H9 (cell line): ENCODE results near the gene RBPJ. TPM values are rescaled to one million over a fixed set of nuclear protein-coding genes. Genes with fewer than 3 reads are reported as not detected.

Experiments
- DNase-seq: peaks from one replicate; pipeline ENCODE4 v3.0.0-alpha.2; 2017
- H2AFZ ChIP-seq: one replicate; pipeline ENCODE4 v1.6.1; 2013; ENCODE audit warnings: mild to moderate bottlenecking, low read length, control low read depth, moderate library complexity
- H2AK5ac ChIP-seq: 2 replicates; pipeline ENCODE4 v1.6.1; 2013; ENCODE audit warnings: low read length, control low read depth, mixed read lengths; ENCODE audit not compliant: insufficient read length
- H2BK120ac ChIP-seq: one replicate; pipeline ENCODE4 v1.6.1; 2013; ENCODE audit warnings: low read depth, mild to moderate bottlenecking, low read length, control low read depth, inconsistent platforms; ENCODE audit not compliant: poor library complexity, severe bottlenecking
- H2BK12ac ChIP-seq: 2 replicates; pipeline ENCODE4 v1.6.1; 2013; ENCODE audit warnings: low read length, control low read depth, mixed read lengths, low read depth; ENCODE audit not compliant: insufficient read length
- H2BK15ac ChIP-seq: 2 replicates; pipeline ENCODE4 v1.6.1; 2013; ENCODE audit warnings: low read depth, low read length, control low read depth
- H2BK20ac ChIP-seq: one replicate; pipeline ENCODE4 v1.6.1; 2013; ENCODE audit warnings: low read depth, mild to moderate bottlenecking, low read length, control low read depth, inconsistent platforms; ENCODE audit not compliant: poor library complexity, severe bottlenecking
- H2BK5ac ChIP-seq: 2 replicates; pipeline ENCODE4 v1.6.1; 2013; ENCODE audit warnings: low read length, control low read depth, mixed read lengths; ENCODE audit not compliant: insufficient read length
- H3K14ac ChIP-seq: 2 replicates; pipeline ENCODE4 v1.6.1; 2013; ENCODE audit warnings: low read length, control low read depth; ENCODE audit not compliant: insufficient read depth
- H3K18ac ChIP-seq: 2 replicates; pipeline ENCODE4 v1.6.1; 2013; ENCODE audit warnings: low read depth, mild to moderate bottlenecking, mixed read lengths, low read length, control low read depth; ENCODE audit not compliant: insufficient read length
- H3K23ac ChIP-seq: 2 replicates; pipeline ENCODE4 v1.6.1; 2013; ENCODE audit warnings: low read length, control low read depth, mixed read lengths, low read depth; ENCODE audit not compliant: insufficient read length
- H3K23me2 ChIP-seq: 2 replicates; pipeline ENCODE4 v1.6.1; 2013; ENCODE audit warnings: low read depth, mild to moderate bottlenecking, mixed read lengths, low read length, control low read depth; ENCODE audit not compliant: insufficient read length, poor library complexity, severe bottlenecking
- H3K27ac ChIP-seq: 2 replicates; pipeline ENCODE4 v1.5.1; 2013; ENCODE audit warnings: low read length, control low read depth, mixed read lengths, low read depth; ENCODE audit not compliant: insufficient read length
- H3K27me3 ChIP-seq: 2 replicates; pipeline ENCODE4 v1.6.1; 2013; ENCODE audit warnings: low read length, control low read depth, inconsistent platforms; ENCODE audit not compliant: insufficient read depth
- H3K4ac ChIP-seq: 2 replicates; pipeline ENCODE4 v1.6.1; 2013; ENCODE audit warnings: low read depth, mild to moderate bottlenecking, control low read depth, inconsistent platforms, low read length, moderate library complexity
- H3K4me1 ChIP-seq: 2 replicates; pipeline ENCODE4 v1.6.1; 2013; ENCODE audit warnings: low read length, control low read depth, inconsistent platforms; ENCODE audit not compliant: insufficient read depth
- H3K4me2 ChIP-seq: 2 replicates; pipeline ENCODE4 v1.6.1; 2013; ENCODE audit warnings: low read length, control low read depth, mixed read lengths; ENCODE audit not compliant: insufficient read length, insufficient read depth
- H3K56ac ChIP-seq: 2 replicates; pipeline ENCODE4 v1.6.1; 2013; ENCODE audit warnings: low read depth, mild to moderate bottlenecking, mixed read lengths, low read length, control low read depth; ENCODE audit not compliant: insufficient read length
- H3K79me1 ChIP-seq: 2 replicates; pipeline ENCODE4 v1.6.1; 2013; ENCODE audit warnings: low read depth, mild to moderate bottlenecking, moderate library complexity, low read length, control low read depth, inconsistent platforms; ENCODE audit not compliant: insufficient read depth, poor library complexity, severe bottlenecking
- H3K79me2 ChIP-seq: 2 replicates; pipeline ENCODE4 v1.6.1; 2013; ENCODE audit warnings: low read length, control low read depth, inconsistent platforms; ENCODE audit not compliant: insufficient read depth
- H3K9ac ChIP-seq: 2 replicates; pipeline ENCODE4 v1.6.1; 2013; ENCODE audit warnings: low read length, control low read depth, mixed read lengths; ENCODE audit not compliant: insufficient read length; ENCODE audit errors: extremely low read depth
- H3K9me3 ChIP-seq: one replicate; pipeline ENCODE4 v1.6.1; 2013; ENCODE audit warnings: low read depth, low read length, inconsistent platforms; ENCODE audit not compliant: control insufficient read depth
- H3T11ph ChIP-seq: one replicate; pipeline ENCODE4 v1.6.1; 2013; ENCODE audit warnings: mild to moderate bottlenecking, low read length, control low read depth, inconsistent platforms
- H4K20me1 ChIP-seq: one replicate; pipeline ENCODE4 v1.6.1; 2013; ENCODE audit not compliant: control insufficient read depth, insufficient read length, insufficient read depth
- H4K5ac ChIP-seq: 2 replicates; pipeline ENCODE4 v1.6.1; 2013; ENCODE audit warnings: low read depth, mild to moderate bottlenecking, mixed read lengths, low read length, control low read depth; ENCODE audit not compliant: insufficient read length
- H4K8ac ChIP-seq: replicated peaks from 2 replicates; pipeline ENCODE4 v1.6.1; 2013; ENCODE audit warnings: low read length, control low read depth, mixed read lengths, low read depth; ENCODE audit not compliant: insufficient read length
- H4K91ac ChIP-seq: 2 replicates; pipeline ENCODE4 v1.6.1; 2013; ENCODE audit warnings: low read depth, mild to moderate bottlenecking, moderate library complexity, mixed read lengths, low read length, control low read depth; ENCODE audit not compliant: insufficient read length
- H3K27ac Mint-ChIP-seq, 3 experiments: 2 replicates in 2 of 3; 3 replicates in 1 of 3; pipeline ENCODE4 v1.8.0; 2020 to 2021; ENCODE audit warnings: mixed read lengths in 3 of 3, mild to moderate bottlenecking in 1 of 3, moderate library complexity in 1 of 3
- H3K27me3 Mint-ChIP-seq: 2 replicates; pipeline ENCODE4 v1.8.0; 2021; ENCODE audit warnings: low read depth, mild to moderate bottlenecking, moderate library complexity, mixed read lengths
- H3K36me3 Mint-ChIP-seq, 3 experiments: 2 replicates in 2 of 3; 3 replicates in 1 of 3; pipeline ENCODE4 v1.8.0; 2020 to 2021; ENCODE audit warnings: low read depth in 3 of 3, mixed read lengths in 3 of 3; ENCODE audit not compliant: insufficient read depth in 1 of 3
- H3K4me1 Mint-ChIP-seq, 2 experiments: 2 replicates each; pipeline ENCODE4 v1.8.0; 2020; ENCODE audit warnings: mixed read lengths in 2 of 2
- H3K4me3 Mint-ChIP-seq, 2 experiments: 2 replicates in 1 of 2; 3 replicates in 1 of 2; pipeline ENCODE4 v1.8.0; 2020 to 2021; ENCODE audit warnings: mild to moderate bottlenecking in 2 of 2, mixed read lengths in 2 of 2, moderate library complexity in 1 of 2
- H3K9me3 Mint-ChIP-seq, 2 experiments: 2 replicates in 1 of 2; 3 replicates in 1 of 2; pipeline ENCODE4 v1.8.0; 2020; ENCODE audit warnings: mild to moderate bottlenecking in 2 of 2, mixed read lengths in 2 of 2, moderate library complexity in 1 of 2
- CTCF ChIP-seq: fragments of 200-600 bp; sonication (generic); conservative IDR thresholded peaks from 3 replicates; pipeline ENCODE4 v1.8.0; 2021; ENCODE audit warnings: antibody characterized with exemption, mild to moderate bottlenecking
- WGBS: extraction: QIAGEN DNeasy Blood & Tissue Kit; methylation state at CpG from one replicate; pipeline ENCODE4 v1.1.7; 2013; ENCODE audit warnings: missing lambda C conversion rate, low lambda C conversion rate, mixed read lengths; ENCODE audit not compliant: insufficient read length; ENCODE audit errors: extremely low coverage; 5-methylcytosine and 5-hydroxymethylcytosine counted together
- total RNA-seq: library from RNA; stranded (reverse); gene quantifications from 2 replicates; pipeline ENCODE4 v1.2.1, GENCODE V29; 2021

Gene RBPJ
- total RNA-seq, 1 experiment from 2014 or later, result 166 TPM

GRCh38 chr4:26375551-26375950, 54.7 kb downstream of the RBPJ start:
- Histone ChIP-seq H3K4ac (no peak overlapping the region), H3K9me3 (no peaks in the 10 kb centered on the region), H3K27ac (no peak overlapping the region), H3K23ac (no peak overlapping the region), H3K14ac (no peak overlapping the region), H3K79me2 (peaks cover 66% of the 10 kb centered on the region), H3K4me2 (no peak overlapping the region), H2BK20ac (no peak overlapping the region), H2BK12ac (no peak overlapping the region), H3K18ac (no peak overlapping the region), H2BK120ac (no peak overlapping the region), H2AK5ac (no peak overlapping the region), H3K27me3 (no peaks in the 10 kb centered on the region), H2BK5ac (no peak overlapping the region), H3K23me2 (no peaks in the 10 kb centered on the region), H4K20me1 (no peaks in the 10 kb centered on the region), H2BK15ac (no peak overlapping the region), H4K91ac (no peak overlapping the region), H3K4me1 (peaks cover 4% of the 10 kb centered on the region; the same call in 1 of the 2 replicates), H3K79me1 (no peaks in the 10 kb centered on the region), H4K8ac (no peak overlapping the region), H4K5ac (no peak overlapping the region), H3K9ac (no peak overlapping the region), H2AFZ (no peak overlapping the region), H3T11ph (no peak overlapping the region), H3K56ac (no peak overlapping the region)
- H3K4me1 Mint-ChIP-seq, result peaks cover 38 to 42% of the 10 kb centered on the region in 2 experiments
- no peak for TF ChIP-seq CTCF
- no peak overlapping the region for H3K4me3 Mint-ChIP-seq
- H3K36me3 Mint-ChIP-seq, result peaks cover 0 to 4% (median 0%) of the 10 kb centered on the region in 3 experiments; a peak in 2 of 7 replicates
- DNase-seq, result no peak
- no peaks in the 10 kb centered on the region for H3K9me3 Mint-ChIP-seq
- no peak overlapping the region for H3K27ac Mint-ChIP-seq
- no peaks in the 10 kb centered on the region for H3K27me3 Mint-ChIP-seq
- no CpG with 5 or more reads among the region's 6 CpGs for WGBS
